Measurements from ENCODE around the gene HAUS8.

The HAUS8 gene

DNA sequence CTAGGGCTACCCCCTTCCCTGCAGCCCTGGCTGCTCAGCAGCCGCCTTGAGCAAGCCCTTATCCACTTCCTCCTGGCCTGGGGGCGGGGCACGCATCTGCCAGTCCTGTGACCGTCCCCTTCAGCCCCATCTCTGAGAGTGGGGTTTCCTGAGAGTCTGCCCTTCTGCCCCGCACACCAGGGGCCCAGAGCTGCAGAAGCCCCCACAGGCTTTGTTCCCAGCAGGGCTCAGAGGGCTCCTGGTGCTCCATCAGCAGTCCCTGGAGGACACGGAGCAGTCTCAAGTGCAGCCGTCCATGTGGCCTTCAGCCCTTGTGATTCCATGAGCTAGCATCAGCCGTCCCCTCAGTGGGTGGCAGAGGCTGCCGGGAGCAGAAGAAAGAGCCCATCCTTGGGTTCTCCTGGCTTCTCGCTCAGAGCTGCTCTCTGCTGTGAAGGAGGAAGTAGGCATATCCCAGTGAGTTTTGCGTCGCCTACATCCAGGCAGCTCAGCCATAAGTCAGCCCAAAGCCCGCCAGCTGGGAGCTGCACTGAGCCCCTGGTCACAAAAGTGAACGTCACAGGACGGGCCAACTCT is 16.6 kb upstream of the HAUS8 start:
- Mint-ChIP-seq H3K4me3 (peak overlapping the region; percentile 10 to 31), H3K9me3 (peaks cover 3 to 5% of the 10 kb centered on the region in 2 donors), H3K27me3 (no peaks in the 10 kb centered on the region), H3K27ac (peak overlapping the region; percentile 90), H3K4me1 (peaks cover 39 to 69% of the 10 kb centered on the region in 2 donors), H3K36me3 (peaks cover 26 to 52% of the 10 kb centered on the region in 2 donors)
- DNase-seq (no peak), ATAC-seq (replicated peaks) (peak; percentile 78 to 81)

DNA sequence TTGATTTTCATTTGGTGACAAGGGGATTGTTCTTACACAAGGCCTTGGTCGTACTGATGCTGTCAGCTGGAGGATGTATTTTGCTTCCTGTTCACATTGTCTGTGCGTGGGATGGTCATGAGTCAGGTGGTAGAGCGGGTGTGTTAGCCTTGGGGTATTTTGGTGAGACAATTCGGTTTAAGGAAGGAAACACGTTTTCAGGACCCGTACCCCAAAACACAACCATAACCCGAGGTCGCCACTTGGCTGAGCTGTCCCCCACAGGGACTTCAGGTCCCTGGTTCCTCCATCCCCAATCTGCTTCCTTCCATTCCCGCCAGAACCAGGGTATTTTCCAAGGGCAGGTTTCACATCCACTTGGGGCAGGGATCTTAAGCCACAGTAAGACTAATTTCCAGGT is 15.3 kb upstream of the HAUS8 start:
- H3K4me1 Mint-ChIP-seq, result peaks cover 38 to 71% of the 10 kb centered on the region in 2 donors
- H3K36me3 Mint-ChIP-seq, result peaks cover 24 to 54% of the 10 kb centered on the region in 2 donors

DNA sequence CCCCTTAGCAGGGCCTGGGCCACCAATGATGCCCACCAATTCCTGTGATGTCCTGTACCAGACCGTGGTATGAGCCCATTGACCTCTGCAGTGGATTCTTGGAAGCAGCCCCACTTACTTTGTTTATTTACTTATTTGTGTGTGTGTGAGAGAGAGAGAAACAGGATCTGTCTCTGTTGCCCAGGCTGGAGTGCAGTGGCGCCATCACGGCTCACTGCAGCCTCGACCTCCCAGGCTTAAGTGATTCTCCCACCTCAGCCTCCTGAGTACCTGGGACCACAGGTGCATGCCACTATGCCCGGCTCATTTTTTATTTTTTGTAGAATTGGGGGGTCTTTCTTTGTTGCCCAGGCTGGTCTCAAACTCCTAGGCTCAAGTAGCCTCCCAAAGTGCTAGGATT is 13.3 kb upstream of the HAUS8 start:
- DNase-seq (no peak), ATAC-seq (replicated peaks) (no peak)
- Mint-ChIP-seq H3K4me3 (no peak overlapping the region), H3K4me1 (peaks cover 44 to 64% of the 10 kb centered on the region in 2 donors), H3K27me3 (no peaks in the 10 kb centered on the region), H3K27ac (no peak overlapping the region), H3K36me3 (peaks cover 22 to 49% of the 10 kb centered on the region in 2 donors), H3K9me3 (peaks cover 3 to 5% of the 10 kb centered on the region in 2 donors)

More for the DNA sequence above, 15.3 kb upstream of the HAUS8 start:
- DNase-seq (peak; percentile 58), ATAC-seq (replicated peaks) (peak; percentile 88 to 90)
- peaks cover 3 to 5% of the 10 kb centered on the region in 2 donors for H3K9me3 Mint-ChIP-seq
- H3K4me3 Mint-ChIP-seq, result peak overlapping the region; percentile 51 to 60
- H3K27me3 Mint-ChIP-seq, result no peaks in the 10 kb centered on the region
- H3K27ac Mint-ChIP-seq, result peak overlapping the region; percentile 92

DNA sequence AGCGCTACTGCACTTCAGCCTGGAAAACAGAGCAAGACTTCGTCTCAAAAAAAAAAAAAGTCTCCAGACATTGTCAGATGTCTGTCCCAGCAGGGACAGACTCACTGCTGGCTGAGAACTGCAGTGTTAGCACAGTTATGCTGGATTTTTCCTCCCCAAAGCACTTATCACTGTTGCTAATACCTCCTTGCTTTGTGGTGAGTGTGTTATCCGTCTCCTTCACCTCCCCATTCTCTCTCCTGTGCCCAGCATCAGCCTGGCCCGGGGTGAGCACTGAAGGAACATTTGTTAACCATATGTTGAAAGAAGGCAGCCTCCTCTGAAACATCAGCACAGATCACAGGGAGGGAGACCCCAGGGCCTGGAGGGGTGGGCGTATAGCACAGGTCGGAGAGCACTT is 11.6 kb upstream of the HAUS8 start:
- Mint-ChIP-seq H3K36me3 (peaks cover 30 to 60% of the 10 kb centered on the region in 2 donors), H3K4me3 (no peak overlapping the region), H3K9me3 (peaks cover 3 to 5% of the 10 kb centered on the region in 2 donors), H3K27me3 (no peaks in the 10 kb centered on the region), H3K27ac (peak overlapping the region; percentile 26), H3K4me1 (peaks cover 51 to 75% of the 10 kb centered on the region in 2 donors)
- DNase-seq (no peak), ATAC-seq (replicated peaks) (no peak)

DNA sequence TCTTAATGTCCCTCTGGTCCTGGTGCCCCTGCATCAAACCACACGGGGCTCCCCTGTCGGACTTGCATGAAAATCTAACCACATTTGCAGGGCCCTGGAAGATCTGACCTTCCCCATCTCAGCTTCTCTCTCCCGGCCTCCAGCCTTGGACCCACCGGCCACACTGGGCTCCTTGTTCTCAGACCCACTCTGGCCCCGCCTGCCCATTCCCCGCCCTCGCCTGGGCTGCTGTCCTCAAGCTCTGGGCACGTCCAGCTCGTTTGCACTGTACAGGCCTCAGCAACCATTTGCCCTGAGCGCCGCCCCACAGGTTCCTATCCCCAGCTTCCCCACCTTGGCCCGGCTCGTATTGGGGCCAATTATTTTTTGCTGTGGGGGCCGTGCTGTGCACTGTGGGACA is 10.9 kb upstream of the HAUS8 start:
- DNase-seq (no peak), ATAC-seq (replicated peaks) (no peak)
- H3K27ac Mint-ChIP-seq, result peak overlapping the region; percentile 80
- no peaks in the 10 kb centered on the region for H3K27me3 Mint-ChIP-seq
- no peak overlapping the region for H3K4me3 Mint-ChIP-seq
- peaks cover 52 to 75% of the 10 kb centered on the region in 2 donors for H3K4me1 Mint-ChIP-seq
- peaks cover 30 to 59% of the 10 kb centered on the region in 2 donors for H3K36me3 Mint-ChIP-seq
- peaks cover 3 to 5% of the 10 kb centered on the region in 2 donors for H3K9me3 Mint-ChIP-seq

DNA sequence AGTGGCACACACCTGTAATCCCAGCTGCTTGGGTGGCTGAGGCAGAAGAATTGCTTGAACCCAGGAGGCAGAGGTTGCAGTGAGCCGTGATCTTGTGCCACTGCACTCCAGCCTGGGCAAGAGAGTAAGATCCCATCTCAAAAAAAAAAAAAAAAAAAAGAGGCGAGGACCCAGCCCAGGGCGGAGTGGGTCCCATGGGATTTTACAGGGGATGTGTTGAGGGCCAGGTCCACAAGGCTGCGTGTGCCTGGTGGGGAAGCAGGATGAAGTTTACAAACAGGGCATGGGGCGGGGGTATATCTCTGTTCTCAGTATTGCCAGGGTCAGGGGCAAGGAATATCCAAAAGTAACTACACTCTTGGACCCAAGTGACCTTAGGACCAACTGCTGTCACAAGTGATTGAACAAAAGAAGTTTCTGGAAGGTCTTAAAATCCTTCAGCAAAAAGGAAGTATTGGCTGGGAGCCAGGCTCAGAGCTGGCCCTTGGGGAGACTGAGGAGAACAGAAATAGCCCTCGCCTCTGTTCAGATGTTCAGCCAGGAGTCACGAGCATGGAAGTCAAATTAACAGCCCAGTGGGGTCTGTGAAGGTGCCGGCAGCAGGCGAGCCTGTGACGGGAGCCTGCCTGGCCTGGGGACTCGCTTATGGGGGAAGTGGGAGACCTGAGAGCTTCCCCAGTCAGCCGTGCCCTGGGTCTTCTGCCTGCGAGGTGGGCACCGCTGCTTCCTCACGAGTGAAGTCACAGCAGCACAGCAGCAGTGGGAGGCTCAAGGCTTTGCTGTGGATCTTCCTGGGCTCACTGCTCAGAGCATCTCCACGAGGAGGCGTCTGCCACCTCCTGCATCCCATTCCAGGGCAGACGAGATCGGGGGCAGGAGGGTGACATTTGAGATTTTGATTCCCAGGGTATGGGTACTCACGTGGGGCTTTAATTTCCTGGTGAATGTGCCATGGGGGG is 6.7 kb upstream of the HAUS8 start:
- H3K27ac Mint-ChIP-seq, result peak overlapping the region; percentile 89

DNA sequence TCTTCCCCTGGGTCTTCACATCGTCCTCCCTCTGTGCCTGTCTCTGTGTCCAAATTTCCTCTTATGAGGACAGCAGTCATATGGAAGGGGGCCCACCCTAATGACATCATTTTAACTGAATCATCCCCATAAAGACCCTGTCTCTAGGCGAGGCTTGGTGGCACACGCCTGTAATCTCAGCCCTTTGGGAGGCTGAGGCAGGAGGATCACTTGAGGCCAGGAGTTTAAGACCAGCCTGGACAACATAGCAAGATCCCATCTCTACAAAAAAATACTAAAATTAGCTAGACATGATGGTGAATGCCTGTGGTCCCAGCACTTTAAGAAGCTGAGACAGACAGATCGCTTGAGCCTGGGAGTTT is 5.2 kb upstream of the HAUS8 start:
- Mint-ChIP-seq H3K4me1 (peaks cover 52 to 77% of the 10 kb centered on the region in 2 donors), H3K36me3 (peaks cover 18 to 41% of the 10 kb centered on the region in 2 donors), H3K27ac (peak overlapping the region; percentile 93), H3K9me3 (no peaks in the 10 kb centered on the region), H3K27me3 (no peaks in the 10 kb centered on the region), H3K4me3 (peak overlapping the region; percentile 80 to 81)
- ATAC-seq (replicated peaks) (no peak), DNase-seq (no peak)

More for the DNA sequence above, 6.7 kb upstream of the HAUS8 start:
- peaks cover 16 to 52% of the 10 kb centered on the region in 2 donors for H3K36me3 Mint-ChIP-seq
- peak overlapping the region; percentile 66 to 77 for H3K4me3 Mint-ChIP-seq
- no peaks in the 10 kb centered on the region for H3K9me3 Mint-ChIP-seq
- peak; percentile 10 to 27 for ATAC-seq (replicated peaks)
- no peaks in the 10 kb centered on the region for H3K27me3 Mint-ChIP-seq
- peaks cover 53 to 79% of the 10 kb centered on the region in 2 donors for H3K4me1 Mint-ChIP-seq
- no peak for DNase-seq

DNA sequence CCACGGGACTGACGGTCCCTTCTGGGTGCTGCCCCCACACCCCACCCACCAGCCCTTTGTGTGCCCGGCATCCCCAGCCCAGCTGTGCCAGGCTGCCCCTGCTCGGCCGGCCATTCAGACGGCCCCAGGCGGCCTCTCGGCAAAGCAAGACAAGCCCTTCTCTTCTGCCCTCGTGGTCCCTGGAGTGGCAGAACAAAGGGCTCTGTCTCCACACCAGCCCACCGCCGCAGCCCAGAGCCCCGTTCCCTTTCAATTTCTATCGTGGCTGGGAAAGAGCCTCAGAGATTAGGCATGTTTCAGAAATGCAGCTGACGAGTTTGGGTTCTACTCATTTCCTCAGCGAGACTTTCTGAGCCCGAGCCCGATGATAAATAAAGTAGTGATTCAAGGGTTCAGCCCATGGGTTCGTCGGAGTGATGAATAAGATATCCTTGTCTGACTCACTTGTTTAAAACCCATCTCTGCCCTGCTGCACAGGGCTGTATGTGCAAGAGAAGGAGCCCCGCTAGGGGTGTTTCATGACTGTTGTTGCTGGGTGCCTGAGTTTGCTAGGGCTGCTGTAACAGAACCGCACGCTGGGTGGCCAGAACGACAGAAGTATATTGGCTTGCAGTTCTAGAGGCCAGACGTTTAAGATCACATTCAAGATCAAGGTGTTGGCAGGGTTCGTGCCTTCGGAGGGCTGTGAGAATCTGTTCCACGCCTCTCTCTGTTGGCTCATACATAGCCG is 4.6 kb upstream of the HAUS8 start:
- peaks cover 47 to 72% of the 10 kb centered on the region in 2 donors for H3K4me1 Mint-ChIP-seq
- ATAC-seq (replicated peaks) (peak; percentile 45 to 65), DNase-seq (peak; percentile 62)
- H3K27ac Mint-ChIP-seq, result peak overlapping the region; percentile 93
- H3K4me3 Mint-ChIP-seq, result peak overlapping the region; percentile 80 to 81
- H3K36me3 Mint-ChIP-seq, result peaks cover 14 to 38% of the 10 kb centered on the region in 2 donors
- no peaks in the 10 kb centered on the region for H3K27me3 Mint-ChIP-seq
- no peaks in the 10 kb centered on the region for H3K9me3 Mint-ChIP-seq

DNA sequence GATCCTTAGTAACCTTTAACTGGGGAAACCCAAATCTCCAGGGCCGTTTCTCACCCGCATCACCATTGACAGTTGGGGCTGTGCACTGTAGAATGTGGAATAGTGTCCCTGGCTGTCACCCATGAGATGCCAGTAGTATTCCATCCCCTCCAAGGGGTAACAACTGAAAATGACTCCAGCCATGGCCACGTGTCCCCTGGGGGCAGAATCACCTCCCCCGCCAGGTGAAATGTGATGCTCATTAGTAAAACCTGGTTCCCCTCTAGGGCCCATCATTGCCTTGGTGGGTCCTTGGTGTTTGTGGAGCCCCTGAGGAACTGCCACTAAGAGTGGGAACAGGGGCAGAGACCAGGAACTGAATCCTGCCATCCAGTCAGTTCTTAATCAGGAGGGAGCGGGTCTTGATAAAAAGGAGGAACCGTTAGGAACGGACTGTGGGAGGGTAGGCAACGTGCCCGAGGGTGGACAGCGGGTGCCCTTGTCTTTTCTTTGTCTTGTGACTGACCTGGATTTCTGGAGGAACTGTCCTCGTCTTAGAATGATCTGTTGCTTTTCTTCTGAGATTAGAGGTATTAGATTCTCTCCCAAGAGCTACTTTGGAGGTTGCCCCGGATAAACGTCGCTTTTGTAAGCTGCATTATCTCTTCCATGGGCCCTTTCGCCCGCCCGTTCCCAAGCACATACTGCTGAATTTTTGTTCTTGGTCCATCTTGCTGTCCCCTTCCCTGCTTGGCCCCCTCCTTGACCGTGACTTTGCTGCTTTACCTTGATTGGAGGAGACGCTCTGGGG is 3.9 kb upstream of the HAUS8 start:
- H3K27me3 Mint-ChIP-seq, result no peaks in the 10 kb centered on the region
- H3K4me1 Mint-ChIP-seq, result peaks cover 49 to 77% of the 10 kb centered on the region in 2 donors
- H3K36me3 Mint-ChIP-seq, result peaks cover 14 to 38% of the 10 kb centered on the region in 2 donors
- peak overlapping the region; percentile 80 to 81 for H3K4me3 Mint-ChIP-seq
- peak; percentile 46 for DNase-seq
- H3K27ac Mint-ChIP-seq, result peak overlapping the region; percentile 93
- ATAC-seq (replicated peaks), result peak in 1 of 2 donors; percentile 8
- no peaks in the 10 kb centered on the region for H3K9me3 Mint-ChIP-seq

DNA sequence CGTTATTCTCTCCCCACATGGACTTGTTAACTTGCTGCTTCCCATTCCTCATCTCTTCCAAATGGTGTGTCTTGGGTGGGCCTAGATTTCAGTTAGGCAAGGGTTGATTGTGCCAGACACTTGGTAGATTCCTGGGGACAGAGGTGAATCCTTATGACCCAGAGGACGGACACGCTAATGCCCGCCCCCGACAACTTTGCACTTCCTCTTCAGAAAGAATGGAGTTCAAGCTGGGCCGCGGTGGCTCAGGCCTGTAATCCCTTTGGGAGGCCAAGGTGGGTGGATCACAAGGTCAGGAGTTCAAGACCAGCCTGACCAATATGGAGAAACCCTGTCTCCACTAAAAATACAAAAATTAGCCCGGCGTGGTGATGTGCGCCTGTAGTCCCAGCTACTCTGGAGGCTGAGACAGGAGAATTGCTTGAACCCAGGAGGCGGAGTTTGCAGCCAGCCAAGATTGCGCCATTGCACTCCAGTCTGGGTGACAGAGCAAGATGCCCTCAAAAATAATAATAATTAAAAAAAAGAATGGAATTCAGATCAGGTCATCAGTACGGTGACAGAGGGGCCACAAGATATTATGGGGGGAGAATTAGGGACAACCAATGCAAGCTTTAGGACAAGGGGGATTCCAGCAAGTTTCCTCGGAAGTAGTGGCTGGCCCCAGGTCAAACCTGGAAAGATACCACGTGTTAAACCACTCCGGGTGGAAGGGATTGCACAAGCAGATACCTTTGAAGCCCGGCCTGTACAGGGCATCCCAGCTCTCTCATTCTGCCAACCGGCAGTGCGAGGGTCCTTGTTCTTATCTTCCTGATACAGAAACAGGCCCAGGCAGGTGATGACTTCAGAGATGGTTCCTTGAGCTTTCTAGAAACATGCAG is 3.0 kb upstream of the HAUS8 start:
- no peak for ATAC-seq (replicated peaks)
- H3K4me3 Mint-ChIP-seq, result peak overlapping the region; percentile 42 to 96
- no peak for DNase-seq
- no peak overlapping the region for H3K27ac Mint-ChIP-seq
- H3K4me1 Mint-ChIP-seq, result peaks cover 54 to 85% of the 10 kb centered on the region in 2 donors
- no peaks in the 10 kb centered on the region for H3K9me3 Mint-ChIP-seq
- peaks cover 14 to 44% of the 10 kb centered on the region in 2 donors for H3K36me3 Mint-ChIP-seq
- H3K27me3 Mint-ChIP-seq, result no peaks in the 10 kb centered on the region

DNA sequence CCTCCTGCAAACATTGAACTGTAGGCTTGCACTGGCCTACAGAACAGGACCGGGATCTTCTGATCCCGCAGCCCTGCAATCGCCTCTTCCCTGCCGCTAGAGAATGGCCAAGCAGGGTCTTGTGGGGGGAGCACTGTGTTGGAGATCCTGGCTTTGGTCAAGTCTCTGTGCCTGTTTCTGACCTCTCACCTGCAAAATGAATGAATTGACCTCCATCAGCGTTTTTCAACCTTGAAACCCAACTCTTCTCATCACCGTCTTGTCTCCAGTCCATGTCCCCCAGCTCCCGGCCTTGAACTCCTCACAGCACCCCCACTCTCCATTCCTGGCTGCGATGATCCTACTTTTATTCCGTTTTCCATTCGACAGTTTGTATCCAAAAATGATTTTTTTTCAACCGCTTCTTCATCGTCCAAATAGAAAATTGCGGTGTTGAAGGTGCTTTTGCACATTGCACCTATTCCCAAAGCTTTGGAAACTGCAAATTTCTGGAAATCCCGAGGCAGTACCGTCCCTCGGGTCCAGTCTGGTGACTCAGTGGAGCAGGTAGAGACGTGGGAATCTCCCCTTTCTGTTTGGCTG is 2.3 kb upstream of the HAUS8 start:
- Mint-ChIP-seq H3K4me3 (peak overlapping the region; percentile 94 to 96), H3K27me3 (no peaks in the 10 kb centered on the region), H3K27ac (no peak overlapping the region), H3K36me3 (peaks cover 13 to 47% of the 10 kb centered on the region in 2 donors), H3K4me1 (peaks cover 54 to 85% of the 10 kb centered on the region in 2 donors), H3K9me3 (no peaks in the 10 kb centered on the region)
- ATAC-seq (replicated peaks) (no peak), DNase-seq (no peak)

DNA sequence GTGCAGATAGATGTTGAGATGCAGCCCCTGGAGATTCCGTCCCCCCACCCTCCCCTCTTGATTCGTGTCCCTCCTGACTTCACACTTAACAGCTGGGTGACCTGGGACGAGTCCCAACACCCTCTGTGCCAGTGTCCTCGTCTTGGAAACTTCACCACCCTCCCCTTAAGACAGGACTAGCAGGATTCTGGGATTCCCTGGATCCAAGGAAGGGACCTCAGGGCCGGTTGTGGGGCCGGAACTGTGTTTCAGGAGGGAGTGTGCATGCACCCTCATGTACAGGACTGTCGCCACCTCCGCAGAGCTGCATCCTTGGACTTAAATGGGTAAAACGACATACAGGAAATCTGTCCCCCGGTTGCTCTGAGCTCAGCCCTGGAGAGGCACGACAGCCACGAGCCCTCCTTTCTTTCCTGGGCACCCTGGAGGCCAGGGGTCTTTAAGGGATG is 1.3 kb upstream of the HAUS8 start:
- no peak for DNase-seq
- no peak for ATAC-seq (replicated peaks)
- H3K9me3 Mint-ChIP-seq, result no peaks in the 10 kb centered on the region

More for the DNA sequence above, 1.3 kb upstream of the HAUS8 start:
- no peaks in the 10 kb centered on the region for H3K27me3 Mint-ChIP-seq
- peaks cover 9 to 39% of the 10 kb centered on the region in 2 donors for H3K36me3 Mint-ChIP-seq
- H3K4me1 Mint-ChIP-seq, result peaks cover 46 to 78% of the 10 kb centered on the region in 2 donors
- peak overlapping the region; percentile 99 for H3K27ac Mint-ChIP-seq
- H3K4me3 Mint-ChIP-seq, result peak overlapping the region; percentile 94 to 96
